ENCODE data around the gene RER1. TPM values are rescaled to one million over a fixed set of nuclear protein-coding genes. Genes with fewer than 3 reads are reported as not detected.

Gene RER1
- total and polyA plus RNA-seq, 8 donors, result 89.6 to 167 (median 101) TPM

GRCh38 chr1:2446861-2447260 is 55.2 kb downstream of the RER1 start:
- H3K27me3 ChIP-seq, result peaks cover 22 to 85% of the 10 kb centered on the region in 2 donors
- no peak overlapping the region for H3K27ac ChIP-seq
- no peaks in the 10 kb centered on the region for H3K36me3 ChIP-seq
- no peaks in the 10 kb centered on the region for H3K9me3 ChIP-seq
- ATAC-seq (no peak), DNase-seq (no peak)
- intact Hi-C loops (cut with DNase I), result no loop called here
- H3K4me3 ChIP-seq, result no peak overlapping the region
- TF ChIP-seq CTCF (IDR thresholded peaks at IDR 0.05), result no peak
- no peaks in the 10 kb centered on the region for H3K4me1 ChIP-seq

GRCh38 chr1:2447276-2448097 is 55.8 kb downstream of the RER1 start:
- H3K27me3 ChIP-seq, result peaks cover 22 to 85% of the 10 kb centered on the region in 2 donors
- no peak for ATAC-seq
- DNase-seq, result no peak
- H3K4me3 ChIP-seq, result no peak overlapping the region
- TF ChIP-seq CTCF (IDR thresholded peaks at IDR 0.05), result no peak
- H3K27ac ChIP-seq, result no peak overlapping the region
- no peaks in the 10 kb centered on the region for H3K36me3 ChIP-seq
- no peaks in the 10 kb centered on the region for H3K4me1 ChIP-seq
- intact Hi-C loops (cut with DNase I), result no loop called here
- H3K9me3 ChIP-seq, result no peaks in the 10 kb centered on the region

- intact Hi-C loops (cut with DNase I), result no loop called here
- no peak for TF ChIP-seq CTCF (IDR thresholded peaks at IDR 0.05)
- Histone ChIP-seq H3K9me3 (no peaks in the 10 kb centered on the region), H3K4me1 (no peaks in the 10 kb centered on the region), H3K36me3 (no peaks in the 10 kb centered on the region), H3K27me3 (peaks cover 16 to 85% of the 10 kb centered on the region in 2 donors), H3K4me3 (no peak overlapping the region), H3K27ac (no peak overlapping the region)
- DNase-seq (no peak), ATAC-seq (no peak)
Measured at GRCh38 chr1:2448098-2448445, 56.4 kb downstream of the RER1 start.

GRCh38 chr1:2449636-2450454 is 58.2 kb downstream of the RER1 start:
- ATAC-seq, result no peak
- intact Hi-C loops (cut with DNase I), result no loop called here
- Histone ChIP-seq H3K36me3 (no peaks in the 10 kb centered on the region), H3K9me3 (no peaks in the 10 kb centered on the region), H3K4me3 (no peak overlapping the region), H3K27ac (no peak overlapping the region), H3K4me1 (no peaks in the 10 kb centered on the region), H3K27me3 (peaks cover 2 to 86% of the 10 kb centered on the region in 2 donors)
- DNase-seq, result no peak
- no peak for TF ChIP-seq CTCF (IDR thresholded peaks at IDR 0.05)

- ATAC-seq (no peak), DNase-seq (no peak)
- no peak overlapping the region for H3K4me3 ChIP-seq
- no peak overlapping the region for H3K27ac ChIP-seq
- intact Hi-C loops (cut with DNase I), result no loop called here
- no peaks in the 10 kb centered on the region for H3K9me3 ChIP-seq
- H3K36me3 ChIP-seq, result no peaks in the 10 kb centered on the region
- H3K4me1 ChIP-seq, result no peaks in the 10 kb centered on the region
- peaks cover 0 to 86% of the 10 kb centered on the region in 2 donors for H3K27me3 ChIP-seq
- no peak for TF ChIP-seq CTCF (IDR thresholded peaks at IDR 0.05)
Measured at GRCh38 chr1:2451741-2452140, 60.1 kb downstream of the RER1 start.
